GM21528 (cell line): ENCODE measurements around the gene EFHC2.
"Not testable (repeated sequence)": the region's sequence is repeated elsewhere in the genome, so short reads cannot be mapped to it uniquely, and the experiment has no call there.

Source experiments
- ATAC-seq: cut with Tn5 transposase; IDR thresholded peaks from one replicate; pipeline ENCODE4 v1.9.1; 2021; ENCODE audit warnings: mild to moderate bottlenecking, moderate library complexity; ENCODE audit not compliant: unreplicated experiment, low FRiP score

The EFHC2 gene

DNA sequence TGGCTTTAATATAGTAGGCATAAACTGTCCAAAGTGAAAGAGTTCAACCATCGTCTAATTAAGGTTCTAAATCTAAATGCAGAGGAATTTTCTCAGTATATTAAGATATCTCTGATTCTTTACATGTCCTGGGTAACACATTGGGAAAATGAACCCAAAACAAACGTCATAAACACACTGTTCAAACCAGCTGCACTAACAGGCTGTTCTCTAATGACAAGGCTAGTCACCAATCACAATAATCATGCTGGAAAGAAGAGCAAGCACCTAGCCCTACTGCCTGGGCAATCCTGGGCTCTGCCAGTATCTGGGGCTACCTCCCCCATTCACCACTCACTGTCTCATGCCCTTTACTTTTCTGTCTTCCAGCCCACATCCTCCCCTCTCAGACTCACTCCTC is 107.9 kb downstream of the EFHC2 start:
- no peak for ATAC-seq

DNA sequence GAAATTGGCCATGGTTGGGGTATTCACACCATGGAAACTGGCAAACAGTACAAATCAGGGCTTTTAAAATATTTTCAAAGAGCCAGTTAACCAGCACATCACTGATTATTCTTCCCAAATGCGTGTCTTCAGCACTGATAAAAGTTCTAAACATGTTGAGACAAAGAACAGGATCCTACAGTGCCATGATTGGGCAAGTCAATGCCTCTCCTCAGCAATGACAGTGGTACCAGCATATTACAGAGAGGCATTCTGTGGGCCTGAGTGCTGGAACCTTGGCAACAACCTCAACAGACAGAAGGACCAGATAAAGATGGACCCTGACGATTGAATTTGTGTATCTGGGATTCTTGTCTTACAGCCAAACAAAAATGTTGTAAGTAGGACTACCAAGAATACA is 108.9 kb downstream of the EFHC2 start:
- ATAC-seq, result no peak

DNA sequence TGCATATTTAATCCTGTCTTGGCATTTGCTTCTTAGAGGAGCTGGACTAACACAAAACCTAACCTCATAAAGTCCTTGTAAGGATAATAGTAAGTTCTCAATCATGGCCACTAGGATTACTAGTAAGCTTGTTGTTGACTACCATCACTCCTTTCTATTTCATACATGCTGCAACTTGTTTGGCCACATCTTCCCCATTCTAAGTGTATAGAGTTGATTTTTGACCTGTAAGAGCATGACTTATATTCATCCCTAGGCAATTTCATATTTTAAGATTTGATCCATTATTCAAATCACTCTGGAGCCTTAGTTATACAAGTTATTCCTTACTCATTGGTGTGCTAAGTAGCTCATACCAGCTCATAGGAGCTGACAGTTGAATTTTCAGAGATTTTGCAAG is 109.4 kb downstream of the EFHC2 start:
- ATAC-seq, result no peak

DNA sequence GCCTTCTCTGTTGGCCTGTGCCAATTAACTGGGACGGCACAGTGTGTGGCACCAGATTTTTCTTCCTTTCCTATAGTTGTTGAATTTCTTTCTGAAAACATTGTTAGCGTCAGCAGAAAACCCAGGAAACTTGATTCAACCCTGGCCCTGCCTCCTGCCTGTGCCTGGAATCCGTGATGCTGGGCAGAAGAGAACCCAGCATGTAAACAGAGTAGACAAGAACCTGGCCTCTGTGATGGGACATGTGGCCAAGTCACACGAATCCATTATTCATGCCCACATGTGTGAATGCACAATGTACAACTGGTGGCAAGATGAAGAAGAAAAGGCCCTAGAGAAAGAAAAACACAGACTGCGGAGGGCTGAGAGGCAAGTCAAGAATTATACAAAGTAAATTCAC is 111.4 kb downstream of the EFHC2 start:
- no peak for ATAC-seq

DNA sequence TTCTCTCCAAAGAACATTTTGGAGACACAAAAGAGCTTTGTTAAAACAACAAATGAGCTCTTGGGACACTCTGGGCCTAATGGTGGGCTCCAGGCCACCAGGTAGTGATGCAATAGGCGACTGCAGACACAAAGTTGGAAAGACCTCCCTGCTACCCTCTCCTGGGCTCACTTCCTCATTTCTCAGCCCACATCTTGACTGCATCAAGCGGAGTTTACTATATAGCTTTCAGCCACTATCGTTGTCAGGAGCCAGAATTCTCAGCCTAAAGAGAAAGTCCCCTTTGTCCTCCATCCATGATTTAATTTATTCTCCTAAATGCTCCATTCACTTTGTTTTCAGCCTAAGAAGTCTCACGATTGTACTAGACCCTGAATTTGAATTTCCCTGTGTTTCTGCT is 114.9 kb downstream of the EFHC2 start:
- no peak for ATAC-seq

DNA sequence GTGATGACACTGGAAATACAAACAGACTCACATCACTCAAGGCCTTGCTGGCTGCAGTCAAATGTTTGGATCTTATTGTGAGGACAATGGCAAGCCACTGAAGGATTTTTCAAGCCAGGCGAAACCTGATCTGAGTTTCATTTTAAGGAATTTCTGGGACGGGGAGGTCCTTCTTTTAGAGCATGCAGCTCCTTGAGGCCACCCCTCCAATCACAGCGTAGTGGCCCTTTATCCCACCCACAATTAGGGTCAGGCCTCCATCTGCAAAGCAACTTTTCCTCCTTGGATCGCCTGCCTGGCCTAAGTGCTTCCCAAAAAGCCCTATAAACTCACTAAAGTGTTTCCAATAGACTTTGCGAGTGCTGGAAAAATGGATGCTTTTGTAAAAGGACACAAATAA is 115.5 kb downstream of the EFHC2 start:
- no peak for ATAC-seq

DNA sequence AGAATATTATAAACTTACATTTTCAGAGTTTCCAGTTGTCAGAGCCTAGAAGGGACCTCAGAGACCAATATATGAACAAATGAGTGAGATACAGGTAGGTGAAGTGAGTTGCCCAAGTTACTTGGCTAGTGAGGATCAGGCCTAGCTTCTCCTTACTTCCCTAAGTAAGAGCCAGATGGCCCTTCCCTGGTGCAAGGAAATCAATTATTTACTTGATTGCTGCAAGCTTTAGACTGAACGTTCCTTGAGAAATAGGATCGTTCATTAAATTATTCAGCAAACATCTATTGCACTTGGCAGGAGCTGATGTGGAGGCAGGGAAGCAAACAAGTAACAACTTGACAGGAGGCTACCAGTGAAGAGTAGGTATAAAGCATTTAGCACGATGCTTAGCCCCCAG is 117.8 kb downstream of the EFHC2 start:
- ATAC-seq, result no peak

DNA sequence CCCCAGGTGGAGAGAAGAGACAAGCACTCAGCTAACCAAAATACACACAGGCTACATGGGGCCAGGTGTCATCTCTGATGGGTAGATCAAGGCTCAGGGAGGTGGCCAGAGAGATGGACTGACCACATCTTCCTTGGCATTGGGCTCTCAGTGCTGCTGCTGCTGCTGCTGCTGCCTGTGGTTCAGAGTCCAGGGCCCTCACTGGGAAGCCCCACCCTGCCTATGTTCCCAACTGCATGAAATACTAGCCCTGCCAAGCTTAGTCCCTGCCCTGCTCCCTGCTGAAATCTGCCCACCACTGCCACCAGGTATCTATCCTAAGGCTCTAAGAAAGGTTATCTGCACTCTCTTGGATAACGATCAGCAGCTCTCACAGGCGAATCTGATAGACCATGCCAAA is 118.7 kb downstream of the EFHC2 start:
- no peak for ATAC-seq

DNA sequence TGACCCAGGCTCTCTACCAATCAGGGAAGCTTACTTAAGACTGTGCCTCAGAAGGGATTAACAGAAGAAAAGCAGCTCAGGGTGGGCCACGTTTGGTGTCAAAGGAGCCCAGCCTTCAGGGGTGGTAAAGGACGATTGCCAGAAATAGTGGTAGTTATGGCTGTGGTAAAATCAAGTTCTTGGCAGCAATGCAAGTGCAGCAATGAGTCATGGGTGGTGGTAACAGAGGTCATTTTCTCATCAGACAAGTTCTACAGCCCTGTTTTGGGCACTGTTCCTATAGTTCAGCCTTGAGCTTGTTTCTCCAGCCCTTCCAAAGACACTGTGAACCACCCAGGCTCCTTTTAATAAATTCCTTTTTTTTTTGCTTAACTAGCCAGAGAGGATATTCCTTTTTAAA is 120.3 kb downstream of the EFHC2 start:
- ATAC-seq, result no peak

DNA sequence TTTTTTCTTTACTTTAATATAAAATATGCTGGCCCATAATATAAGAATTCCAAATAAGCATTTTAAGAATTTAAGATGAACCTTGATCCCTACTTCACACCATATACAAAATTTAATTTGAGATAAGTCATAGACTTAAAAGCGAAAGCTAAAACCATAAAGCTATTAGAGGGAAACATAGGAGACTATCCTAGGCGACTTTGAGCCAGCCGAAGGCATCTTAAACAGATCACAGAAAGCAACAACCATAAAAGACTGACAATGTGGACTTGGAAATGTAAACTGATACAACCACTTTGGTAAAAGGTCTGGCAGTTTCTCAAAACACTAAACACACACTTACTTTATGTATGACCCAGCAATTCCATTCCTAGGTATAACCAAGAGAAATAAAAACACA is 125.0 kb downstream of the EFHC2 start:
- no peak for ATAC-seq

DNA sequence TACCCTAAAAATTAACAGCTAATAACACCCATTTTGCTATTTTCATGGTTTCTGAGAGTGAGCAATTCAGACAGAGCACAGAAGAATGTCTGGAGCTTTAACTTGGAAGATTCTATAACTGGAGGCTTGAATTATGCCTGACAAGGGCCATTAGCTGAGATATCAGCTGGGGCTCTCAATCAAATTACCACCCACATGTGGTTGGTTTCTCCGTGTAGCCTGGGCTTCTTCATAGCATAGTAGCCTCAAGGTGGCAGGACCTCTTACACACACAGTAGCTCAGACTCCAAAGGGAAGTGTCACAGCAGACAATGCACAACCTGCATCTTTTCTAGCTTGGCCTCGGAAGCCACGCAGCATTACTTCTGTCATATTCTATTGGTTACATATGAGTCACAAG is 127.3 kb downstream of the EFHC2 start:
- ATAC-seq, result no peak

DNA sequence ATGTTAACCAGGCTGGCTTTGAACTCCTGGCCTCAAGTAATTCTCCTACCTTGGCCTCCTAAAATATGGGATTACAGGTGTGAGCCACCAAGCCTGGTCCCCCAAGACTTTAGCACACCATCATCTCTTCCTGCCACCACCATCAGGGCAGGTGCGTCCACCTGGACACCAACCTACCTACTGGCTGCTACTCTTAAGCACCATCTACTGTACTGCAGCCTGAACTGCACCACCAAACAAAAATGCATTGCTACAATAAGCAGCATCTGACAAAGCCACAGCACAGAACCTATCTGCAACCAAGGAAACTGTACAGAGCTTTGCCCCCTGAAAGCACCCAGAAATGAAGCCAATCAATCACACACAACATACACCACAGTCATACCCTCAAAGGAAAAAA is 139.7 kb downstream of the EFHC2 start:
- no peak for ATAC-seq

DNA sequence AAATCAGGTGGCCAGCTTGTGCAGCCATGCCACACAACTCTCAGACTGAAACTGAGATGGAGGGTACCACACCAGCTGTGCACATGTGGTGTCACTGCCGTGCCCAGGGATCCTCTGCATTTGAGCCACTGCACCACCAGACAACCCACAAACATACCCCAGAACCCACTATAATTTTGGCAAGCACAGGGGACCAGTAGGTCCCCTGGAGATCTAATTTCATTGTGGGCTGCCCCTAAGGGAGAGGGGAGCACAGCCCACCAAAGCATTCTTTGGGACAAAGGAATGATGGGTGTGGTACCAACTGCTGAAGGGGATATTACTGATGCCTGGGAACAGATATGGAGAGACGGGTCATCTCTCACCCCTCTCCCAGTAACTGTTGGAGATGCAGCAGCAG is 140.9 kb downstream of the EFHC2 start:
- ATAC-seq, result no peak

DNA sequence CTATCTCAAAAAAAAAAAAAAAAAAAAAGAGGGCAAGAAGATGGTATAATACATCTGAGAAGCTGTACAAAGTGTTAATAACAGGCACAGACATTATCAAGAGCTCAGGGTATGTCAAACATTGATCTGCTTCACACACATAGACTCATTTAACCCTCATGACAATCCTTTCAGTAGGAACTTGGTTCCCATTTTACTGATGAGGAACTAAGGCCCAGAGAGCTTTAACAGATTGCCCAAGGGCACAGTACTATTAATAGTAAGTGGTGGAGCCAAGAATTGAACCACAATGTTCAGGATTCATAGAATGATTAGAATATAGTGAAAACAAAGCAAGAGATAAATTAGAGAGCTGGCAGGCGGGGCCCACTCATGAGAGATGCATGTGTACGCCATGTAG is 154.4 kb downstream of the EFHC2 start:
- no peak for ATAC-seq

DNA sequence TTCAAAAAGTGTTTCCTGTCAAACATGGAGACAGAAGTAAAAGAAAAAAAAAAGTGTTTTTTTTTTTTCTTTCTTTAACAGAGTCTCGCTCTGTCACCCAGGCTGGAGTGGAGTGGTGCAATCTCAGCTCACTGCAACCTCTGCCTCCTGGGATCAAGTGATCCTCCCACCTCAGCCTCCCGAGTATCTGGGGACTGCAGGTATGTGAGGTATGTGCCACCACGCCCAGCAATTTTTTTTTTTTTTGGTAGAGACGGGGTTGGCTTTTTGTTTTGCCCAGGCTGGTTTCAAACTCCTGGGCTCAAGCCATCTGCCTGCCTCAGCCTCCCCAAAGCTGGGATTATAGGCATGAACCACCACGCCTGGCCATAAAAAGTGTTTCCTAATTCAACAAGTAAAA is 155.6 kb downstream of the EFHC2 start:
- not testable (repeated sequence) for ATAC-seq

DNA sequence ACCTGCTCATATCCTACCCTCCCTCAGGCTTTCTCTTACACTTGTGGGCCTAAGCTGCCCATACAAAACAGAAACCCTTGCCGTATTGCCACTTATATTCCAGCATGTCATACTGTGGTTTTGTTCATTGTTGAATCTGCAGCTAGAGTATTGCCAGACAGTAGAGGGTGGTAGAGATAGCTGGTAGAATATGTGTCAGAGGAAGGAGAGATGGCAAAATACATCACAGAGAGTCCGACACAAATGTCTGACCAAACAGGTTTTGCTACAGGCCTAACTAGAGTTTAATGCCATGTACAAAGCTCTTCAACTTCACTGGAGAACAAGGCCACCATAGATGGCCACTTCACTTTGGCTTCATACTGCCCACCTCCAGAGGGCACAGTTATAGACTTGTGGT is 160.1 kb downstream of the EFHC2 start:
- ATAC-seq, result no peak

DNA sequence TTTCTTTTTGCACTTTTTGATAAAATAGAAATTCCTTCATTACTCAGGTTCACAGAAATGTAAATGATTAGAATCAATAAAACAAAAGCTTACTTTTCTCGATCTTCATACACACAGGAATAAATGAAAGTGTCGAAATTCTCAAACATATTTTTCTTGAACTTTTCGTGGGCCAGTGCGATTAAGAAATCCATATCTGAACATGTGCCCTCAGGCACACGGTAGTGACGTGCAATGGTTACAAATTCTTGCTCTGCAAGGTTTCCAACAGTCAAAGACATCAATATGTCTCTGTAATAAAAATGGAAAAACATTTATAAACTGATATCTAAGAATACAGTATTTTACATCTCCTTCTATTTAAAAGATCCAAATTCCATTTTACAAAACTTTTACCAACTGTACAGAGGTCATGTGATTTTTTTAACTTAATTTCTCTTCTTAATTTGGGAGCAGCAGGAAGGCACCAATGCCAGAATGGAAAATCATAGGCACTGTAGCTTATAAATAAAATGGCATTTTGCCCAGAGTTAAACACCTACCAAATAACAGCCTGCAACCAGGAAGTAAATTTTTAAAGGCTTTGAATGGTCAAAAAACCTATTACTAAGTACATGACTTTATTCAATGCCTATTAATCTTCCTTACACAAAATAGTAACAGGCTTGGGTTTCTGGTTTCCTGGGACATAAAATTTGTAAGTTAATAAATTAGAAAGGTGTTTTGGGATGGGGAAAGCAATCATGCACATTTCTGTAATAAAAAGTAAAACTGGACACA is 165.0 kb downstream of the EFHC2 start:
- ATAC-seq, result no peak

DNA sequence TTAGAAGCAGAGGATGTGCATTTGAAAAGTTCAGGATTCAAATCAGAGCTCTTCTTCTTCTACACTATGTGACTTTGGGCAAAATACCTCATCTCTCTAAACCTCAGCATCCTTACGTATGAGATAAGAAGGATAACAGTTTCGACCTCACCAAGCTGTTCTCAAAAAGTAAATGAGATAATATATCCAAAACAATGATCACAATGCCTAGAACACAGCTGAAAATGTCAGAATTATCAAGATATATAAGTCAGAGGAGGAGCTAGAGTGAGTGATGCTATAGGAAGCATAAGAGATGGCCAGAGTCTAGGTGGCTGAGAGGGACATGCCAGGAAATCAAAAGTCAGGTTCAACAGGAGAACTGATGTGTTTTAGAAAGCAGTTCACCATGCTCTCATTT is 168.0 kb downstream of the EFHC2 start:
- no peak for ATAC-seq

DNA sequence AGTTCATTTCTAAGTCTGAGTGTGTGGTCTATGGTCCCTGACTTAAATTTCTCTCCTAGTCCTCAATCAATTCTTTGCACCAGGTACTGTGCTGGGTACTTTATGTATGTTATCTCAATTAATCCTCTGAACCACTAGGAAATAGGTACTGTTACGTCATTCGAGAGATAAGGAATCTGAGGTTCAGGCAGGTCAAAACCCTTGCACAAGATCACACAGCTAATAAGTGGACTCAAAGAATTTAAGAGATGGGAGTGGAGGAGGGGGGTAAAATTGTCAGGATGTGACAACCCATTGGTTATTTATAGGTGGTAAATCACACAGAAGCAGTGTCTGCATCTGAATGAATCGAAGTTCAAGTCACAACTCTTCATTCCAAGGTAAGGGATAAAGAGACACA is 169.4 kb downstream of the EFHC2 start:
- ATAC-seq, result no peak

DNA sequence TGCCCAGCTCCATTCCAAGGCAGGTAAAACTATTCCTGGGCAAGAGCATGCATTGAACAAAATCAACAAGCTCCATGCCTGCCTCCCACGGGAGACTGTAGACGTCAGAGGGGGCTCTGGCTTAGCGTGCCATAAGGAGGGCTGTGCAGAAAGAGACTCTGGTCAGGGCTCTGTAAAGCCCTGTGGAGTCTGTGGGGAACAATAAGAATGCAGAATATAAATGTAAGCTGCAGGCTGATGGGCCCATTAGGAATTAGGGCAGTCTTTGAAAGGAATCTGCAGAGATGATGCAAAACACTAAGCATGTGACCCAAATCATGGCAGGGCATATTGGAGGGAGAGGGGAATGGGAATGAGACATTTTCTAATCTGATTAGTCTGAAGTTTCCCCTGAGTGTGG is 170.3 kb downstream of the EFHC2 start:
- no peak for ATAC-seq

DNA sequence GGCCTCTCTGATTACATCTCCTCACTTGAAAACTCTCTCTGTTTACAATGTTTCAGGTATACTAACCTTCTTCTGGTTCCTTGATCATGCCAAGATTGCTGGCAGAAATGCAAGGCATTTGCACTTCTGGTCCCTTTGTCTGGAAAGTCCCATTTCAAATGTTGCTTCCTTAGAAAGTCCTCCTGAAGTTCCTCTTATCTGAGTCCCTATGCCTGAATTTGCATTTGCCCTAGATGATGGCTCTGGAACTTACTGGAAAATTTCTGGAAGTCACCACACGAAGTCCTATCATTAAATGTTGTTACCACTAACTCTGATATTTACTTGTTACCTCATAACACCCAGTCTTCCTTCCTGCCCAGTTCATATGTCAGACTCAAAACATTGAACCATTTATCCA is 176.4 kb downstream of the EFHC2 start:
- no peak for ATAC-seq

DNA sequence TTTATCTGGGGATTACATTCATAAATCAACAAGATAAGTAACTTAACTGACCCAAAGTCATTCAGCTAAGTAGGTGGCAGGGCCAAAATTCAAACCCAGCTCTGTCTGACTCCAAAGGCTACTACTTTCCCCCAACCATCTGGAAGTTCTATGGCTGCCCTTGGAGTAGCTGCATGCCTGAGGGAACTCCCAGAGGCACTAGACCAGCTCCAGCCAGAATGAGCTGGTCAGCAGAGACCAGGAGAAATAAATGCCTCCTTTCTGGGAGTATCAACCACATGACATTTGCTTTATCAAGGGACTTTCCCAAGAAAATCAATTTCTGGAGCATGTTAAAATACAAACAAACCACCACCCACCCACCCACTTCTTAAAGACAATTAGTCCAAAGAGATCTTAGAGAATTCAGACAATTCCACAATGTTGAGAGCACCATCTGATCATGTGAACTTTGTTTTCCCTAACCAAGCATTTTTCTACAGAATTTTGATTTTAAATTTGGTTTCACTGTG is 180.5 kb downstream of the EFHC2 start:
- no peak for ATAC-seq

DNA sequence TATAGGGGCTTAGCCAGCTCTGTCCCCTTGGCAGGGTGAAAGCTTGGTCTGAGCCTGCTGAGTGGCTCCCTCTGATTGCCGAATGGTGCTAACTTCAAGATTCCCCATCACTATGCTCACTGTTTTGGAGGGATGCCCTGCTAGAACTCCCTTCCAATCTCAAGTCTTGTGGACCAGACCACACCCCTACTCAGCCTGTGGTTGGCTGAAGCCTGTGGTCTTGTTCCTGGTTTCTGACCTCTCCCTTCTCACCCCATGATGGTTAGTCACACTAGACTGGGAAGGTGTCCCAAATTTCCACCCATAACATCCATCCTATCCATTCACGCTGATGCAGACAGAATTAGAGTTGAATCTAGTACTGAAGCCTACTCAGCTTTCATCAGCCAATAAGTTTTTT is 185.6 kb downstream of the EFHC2 start:
- ATAC-seq, result no peak
